Measurements from ENCODE around the gene SPATA6.
"Not testable (repeated sequence)": the region's sequence is repeated elsewhere in the genome, so short reads cannot be mapped to it uniquely, and the experiment has no call there.

The SPATA6 gene

DNA sequence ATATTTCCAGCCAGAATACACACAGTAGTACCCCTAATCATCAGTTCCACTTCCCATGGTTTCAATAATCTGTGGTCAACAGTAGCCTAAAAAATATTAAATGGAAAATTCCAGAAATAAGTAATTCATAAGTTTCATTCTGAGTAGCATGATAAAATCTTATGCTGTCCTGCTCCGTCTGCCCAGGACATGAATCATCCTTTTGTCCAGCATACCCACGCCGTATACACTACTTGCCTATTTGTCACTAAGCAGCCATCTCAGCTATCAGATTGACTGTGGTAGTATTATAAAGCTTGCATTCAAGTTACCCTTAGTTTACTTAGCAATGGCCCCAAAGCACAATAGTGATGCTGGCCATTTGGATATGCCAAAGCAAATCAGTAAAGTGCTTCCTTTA, 130.8 kb downstream of the SPATA6 start:
- Histone ChIP-seq H3K9me3 (ENCODE audit: control insufficient read depth, low read length) (peaks cover 27% of the 10 kb centered on the region), H3K36me3 (ENCODE audit: control insufficient read depth, insufficient read depth, low read length, severe bottlenecking) (peaks cover 8% of the 10 kb centered on the region), H3K4me1 (ENCODE audit: control insufficient read depth, insufficient read depth, low read length) (no peaks in the 10 kb centered on the region), H3K9ac (ENCODE audit: low read length) (no peak overlapping the region), H3K4me3 (ENCODE audit: low read length) (no peak overlapping the region), H3K27me3 (replicated peaks; ENCODE audit: control insufficient read depth, insufficient read depth, low read length) (no peaks in the 10 kb centered on the region)
- DNase-seq (ENCODE audit: low read depth): peak; percentile 11

DNA sequence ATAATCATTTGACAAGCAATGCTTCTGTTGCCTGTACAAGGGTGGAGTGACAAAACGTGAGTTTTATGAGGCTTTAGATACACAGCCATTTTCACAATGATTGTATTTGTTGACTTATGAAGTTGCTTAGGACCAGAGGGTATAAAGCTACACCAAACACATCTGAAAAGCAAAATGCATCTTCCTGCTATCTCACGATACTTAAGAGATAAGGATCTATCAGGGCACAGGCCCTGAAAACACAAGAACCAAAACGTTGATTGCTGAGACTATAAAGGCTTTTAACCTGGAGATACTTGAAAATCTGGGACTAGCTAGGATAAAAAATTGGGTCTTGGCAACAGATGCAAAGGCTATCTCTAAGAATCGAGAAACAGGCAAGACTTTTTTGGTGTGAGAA, 133.7 kb downstream of the SPATA6 start:
- DNase-seq (ENCODE audit: low read depth): no peak
- H3K9me3 ChIP-seq (ENCODE audit: control insufficient read depth, low read length): peaks cover 3% of the 10 kb centered on the region
- H3K36me3 ChIP-seq (ENCODE audit: control insufficient read depth, insufficient read depth, low read length, severe bottlenecking): peaks cover 4% of the 10 kb centered on the region
- H3K27me3 ChIP-seq (replicated peaks; ENCODE audit: control insufficient read depth, insufficient read depth, low read length): no peaks in the 10 kb centered on the region
- no peak overlapping the region for H3K4me3 ChIP-seq (ENCODE audit: low read length)
- no peaks in the 10 kb centered on the region for H3K4me1 ChIP-seq (ENCODE audit: control insufficient read depth, insufficient read depth, low read length)
- H3K9ac ChIP-seq (ENCODE audit: low read length): no peak overlapping the region

DNA sequence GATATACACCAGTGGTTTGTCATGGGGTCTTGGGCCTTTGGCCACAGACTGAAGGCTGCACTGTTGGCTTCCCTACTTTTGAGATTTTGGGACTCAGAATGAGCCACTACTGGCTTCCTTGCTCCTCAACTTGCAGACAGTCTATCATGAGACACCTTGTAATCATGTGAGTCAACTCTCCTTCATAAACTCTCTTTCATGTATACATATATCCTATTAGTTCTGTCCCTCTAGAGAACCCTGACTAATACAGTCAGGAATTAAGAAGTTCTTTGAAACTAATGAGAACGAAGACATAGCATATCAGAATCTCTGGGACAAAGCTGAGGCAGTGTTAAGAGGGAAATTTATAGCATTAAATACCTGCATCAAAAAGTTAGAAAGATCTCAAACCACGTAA, 138.7 kb downstream of the SPATA6 start:
- H3K36me3 ChIP-seq (ENCODE audit: control insufficient read depth, insufficient read depth, low read length, severe bottlenecking): peaks cover 13% of the 10 kb centered on the region
- H3K27me3 ChIP-seq (replicated peaks; ENCODE audit: control insufficient read depth, insufficient read depth, low read length): no peaks in the 10 kb centered on the region
- DNase-seq (ENCODE audit: low read depth): no peak
- no peak overlapping the region for H3K9ac ChIP-seq (ENCODE audit: low read length)
- no peak overlapping the region for H3K4me3 ChIP-seq (ENCODE audit: low read length)
- H3K9me3 ChIP-seq (ENCODE audit: control insufficient read depth, low read length): peaks cover 25% of the 10 kb centered on the region
- H3K4me1 ChIP-seq (ENCODE audit: control insufficient read depth, insufficient read depth, low read length): no peaks in the 10 kb centered on the region

DNA sequence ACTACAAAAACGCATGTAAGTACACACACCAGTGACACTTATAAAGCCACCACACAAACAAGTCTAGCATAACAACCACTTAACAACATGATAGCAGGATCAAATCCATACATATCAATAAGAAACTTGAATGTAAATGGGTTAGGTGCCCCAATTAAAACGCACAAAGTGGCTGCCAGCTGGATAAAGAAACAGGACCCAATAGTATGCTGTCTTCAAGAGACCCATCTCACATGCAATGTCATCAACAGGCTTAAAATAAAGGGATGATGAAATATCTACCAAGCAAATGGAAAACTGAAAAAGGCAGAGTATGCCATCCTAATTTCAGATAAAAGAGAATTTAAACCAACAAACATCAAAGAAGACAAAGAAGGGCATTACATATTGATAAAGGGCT, 139.9 kb downstream of the SPATA6 start:
- H3K4me1 ChIP-seq (ENCODE audit: control insufficient read depth, insufficient read depth, low read length): no peaks in the 10 kb centered on the region
- no peak overlapping the region for H3K9ac ChIP-seq (ENCODE audit: low read length)
- H3K4me3 ChIP-seq (ENCODE audit: low read length): no peak overlapping the region
- H3K36me3 ChIP-seq (ENCODE audit: control insufficient read depth, insufficient read depth, low read length, severe bottlenecking): peaks cover 13% of the 10 kb centered on the region
- no peaks in the 10 kb centered on the region for H3K27me3 ChIP-seq (replicated peaks; ENCODE audit: control insufficient read depth, insufficient read depth, low read length)
- no peak for DNase-seq (ENCODE audit: low read depth)
- peaks cover 25% of the 10 kb centered on the region for H3K9me3 ChIP-seq (ENCODE audit: control insufficient read depth, low read length)

DNA sequence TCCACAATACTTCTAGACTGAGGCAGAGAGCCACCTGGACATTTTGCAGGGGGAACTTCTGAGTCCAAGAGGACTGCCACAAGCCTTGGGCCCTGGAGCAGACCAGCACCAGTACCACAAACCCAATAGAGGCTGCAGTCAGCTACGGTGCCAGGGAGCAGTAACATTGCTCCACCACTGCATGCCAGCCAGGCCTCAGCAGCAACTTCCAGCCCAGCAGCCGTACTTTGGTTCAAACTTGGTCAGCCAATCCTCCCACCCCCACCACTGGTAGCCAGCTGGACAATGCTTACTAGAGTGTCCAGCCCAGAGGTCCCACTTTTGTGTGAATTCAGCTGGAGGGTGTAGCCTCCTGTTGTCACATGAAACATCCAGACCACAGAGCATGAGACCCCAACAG, 142.1 kb downstream of the SPATA6 start:
- peaks cover 22% of the 10 kb centered on the region for H3K36me3 ChIP-seq (ENCODE audit: control insufficient read depth, insufficient read depth, low read length, severe bottlenecking)
- no peak overlapping the region for H3K9ac ChIP-seq (ENCODE audit: low read length)
- no peak for DNase-seq (ENCODE audit: low read depth)
- H3K27me3 ChIP-seq (replicated peaks; ENCODE audit: control insufficient read depth, insufficient read depth, low read length): no peaks in the 10 kb centered on the region
- peaks cover 33% of the 10 kb centered on the region for H3K9me3 ChIP-seq (ENCODE audit: control insufficient read depth, low read length)
- H3K4me3 ChIP-seq (ENCODE audit: low read length): no peak overlapping the region
- no peaks in the 10 kb centered on the region for H3K4me1 ChIP-seq (ENCODE audit: control insufficient read depth, insufficient read depth, low read length)

DNA sequence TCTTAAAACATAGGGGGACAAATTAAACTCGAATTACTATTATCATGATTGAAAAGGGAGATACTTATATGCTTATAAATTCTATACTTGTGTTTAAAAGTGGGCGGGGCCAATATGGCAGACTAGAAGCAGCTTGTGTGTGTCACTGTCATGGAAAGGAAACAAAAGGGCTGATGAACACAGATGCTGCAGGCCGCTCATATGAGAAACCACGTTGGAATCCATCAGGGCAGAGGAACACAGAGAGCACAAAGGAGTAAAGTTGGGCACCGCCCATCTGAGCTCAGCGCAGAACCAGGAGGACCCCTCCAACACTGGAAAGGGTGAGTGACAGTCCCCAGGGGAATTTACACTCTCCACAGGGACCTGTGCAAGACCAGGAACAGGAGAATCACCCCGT, 142.5 kb downstream of the SPATA6 start:
- peak; percentile 18 for DNase-seq (ENCODE audit: low read depth)
- H3K4me1 ChIP-seq (ENCODE audit: control insufficient read depth, insufficient read depth, low read length): no peaks in the 10 kb centered on the region
- no peak overlapping the region for H3K9ac ChIP-seq (ENCODE audit: low read length)
- no peaks in the 10 kb centered on the region for H3K27me3 ChIP-seq (replicated peaks; ENCODE audit: control insufficient read depth, insufficient read depth, low read length)
- peaks cover 24% of the 10 kb centered on the region for H3K36me3 ChIP-seq (ENCODE audit: control insufficient read depth, insufficient read depth, low read length, severe bottlenecking)
- H3K4me3 ChIP-seq (ENCODE audit: low read length): no peak overlapping the region
- H3K9me3 ChIP-seq (ENCODE audit: control insufficient read depth, low read length): peaks cover 37% of the 10 kb centered on the region

DNA sequence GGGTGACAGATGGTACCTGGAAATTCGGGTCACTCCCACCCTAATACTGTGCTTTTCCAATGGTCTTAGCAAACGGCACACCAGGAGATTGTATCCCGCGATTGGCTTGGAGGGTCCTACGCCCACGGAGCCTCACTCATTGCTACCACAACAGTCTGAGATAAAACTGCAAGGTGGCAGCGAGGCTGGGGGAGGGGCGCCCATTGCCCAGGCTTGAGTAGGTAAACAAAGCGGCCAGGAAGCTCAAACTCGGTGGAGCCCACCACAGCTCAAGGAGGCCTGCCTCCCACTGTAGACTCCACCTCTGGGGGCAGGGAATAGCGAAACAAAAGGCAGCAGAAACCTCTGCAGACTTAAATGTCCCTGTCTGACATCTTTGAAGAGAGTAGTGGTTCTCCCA, 160.2 kb downstream of the SPATA6 start:
- DNase-seq (ENCODE audit: low read depth); H3K4me1 ChIP-seq (ENCODE audit: control insufficient read depth, insufficient read depth, low read length); H3K9ac ChIP-seq (ENCODE audit: low read length); H3K9me3 ChIP-seq (ENCODE audit: control insufficient read depth, low read length); H3K4me3 ChIP-seq (ENCODE audit: low read length); H3K27me3 ChIP-seq (replicated peaks; ENCODE audit: control insufficient read depth, insufficient read depth, low read length); H3K36me3 ChIP-seq (ENCODE audit: control insufficient read depth, insufficient read depth, low read length, severe bottlenecking): not testable (repeated sequence)

DNA sequence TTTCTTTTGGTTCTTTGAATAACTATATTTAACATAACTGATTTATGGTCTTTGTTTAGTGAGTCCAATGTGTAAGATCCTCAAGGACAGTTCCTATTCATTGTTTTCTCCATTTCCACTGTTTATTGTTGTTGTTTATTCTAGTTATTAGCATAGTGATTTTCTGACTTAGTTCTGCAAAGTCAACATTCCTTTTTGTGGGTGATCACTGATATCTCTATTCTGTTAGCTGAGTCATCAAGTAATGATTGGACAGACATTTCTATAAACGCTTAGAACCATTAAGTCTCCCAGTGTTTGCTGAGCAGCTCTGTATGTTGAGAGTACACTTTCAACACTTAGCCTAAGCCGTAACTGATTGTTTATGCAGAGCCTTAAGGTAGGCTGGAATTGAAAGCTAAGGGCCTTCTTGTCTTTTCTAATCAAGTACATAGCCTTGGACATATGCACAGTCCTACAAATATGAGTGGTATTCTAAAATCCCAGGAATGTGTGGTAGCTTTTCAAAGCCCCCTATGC, 162.4 kb downstream of the SPATA6 start:
- Histone ChIP-seq H3K9ac (ENCODE audit: low read length) (no peak overlapping the region), H3K9me3 (ENCODE audit: control insufficient read depth, low read length) (peaks cover 6% of the 10 kb centered on the region), H3K4me3 (ENCODE audit: low read length) (no peak overlapping the region), H3K27me3 (replicated peaks; ENCODE audit: control insufficient read depth, insufficient read depth, low read length) (no peaks in the 10 kb centered on the region), H3K4me1 (ENCODE audit: control insufficient read depth, insufficient read depth, low read length) (no peaks in the 10 kb centered on the region), H3K36me3 (ENCODE audit: control insufficient read depth, insufficient read depth, low read length, severe bottlenecking) (no peaks in the 10 kb centered on the region)
- DNase-seq (ENCODE audit: low read depth): no peak

DNA sequence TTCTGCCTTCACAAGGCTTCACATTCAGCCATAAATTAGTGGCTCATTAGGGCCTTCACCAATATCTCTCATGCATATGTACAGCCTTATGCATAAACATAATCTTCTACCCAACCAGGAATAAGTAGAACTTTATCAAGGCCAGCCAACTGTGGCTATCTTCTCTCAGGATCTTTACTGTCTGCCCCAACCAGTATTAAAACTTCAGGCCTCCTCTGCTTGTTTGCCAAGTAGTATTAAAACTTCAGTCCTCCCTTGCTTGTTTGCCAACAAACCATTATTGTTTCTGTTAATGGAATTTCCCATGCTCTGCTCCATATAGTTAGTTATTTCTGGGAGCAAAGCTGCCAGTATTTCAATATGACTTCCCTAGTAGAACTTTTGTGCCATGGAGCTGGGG, 169.4 kb downstream of the SPATA6 start:
- H3K4me3 ChIP-seq (ENCODE audit: low read length): no peak overlapping the region
- DNase-seq (ENCODE audit: low read depth): no peak
- H3K9ac ChIP-seq (ENCODE audit: low read length): no peak overlapping the region
- no peaks in the 10 kb centered on the region for H3K4me1 ChIP-seq (ENCODE audit: control insufficient read depth, insufficient read depth, low read length)
- no peaks in the 10 kb centered on the region for H3K36me3 ChIP-seq (ENCODE audit: control insufficient read depth, insufficient read depth, low read length, severe bottlenecking)
- peaks cover 4% of the 10 kb centered on the region for H3K9me3 ChIP-seq (ENCODE audit: control insufficient read depth, low read length)
- H3K27me3 ChIP-seq (replicated peaks; ENCODE audit: control insufficient read depth, insufficient read depth, low read length): no peaks in the 10 kb centered on the region

DNA sequence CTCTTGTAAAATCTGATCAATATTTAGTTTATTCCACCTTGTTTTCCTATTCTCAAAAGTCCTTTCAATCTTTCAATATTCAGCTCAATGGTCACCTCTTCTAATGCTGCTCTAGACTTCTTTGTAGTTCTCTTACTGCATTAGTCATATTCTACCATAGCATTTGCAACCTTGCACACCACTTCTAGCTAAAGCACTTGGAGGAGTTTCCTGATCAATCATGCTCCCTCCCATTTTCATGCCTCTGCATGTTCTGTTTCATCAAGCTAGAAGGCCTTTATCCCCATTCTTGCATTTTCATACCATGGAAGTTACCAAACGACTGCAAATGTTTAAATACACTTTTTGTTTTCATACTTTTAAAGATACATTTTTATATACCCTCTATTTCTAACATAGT, 177.3 kb downstream of the SPATA6 start:
- no peaks in the 10 kb centered on the region for H3K9me3 ChIP-seq (ENCODE audit: control insufficient read depth, low read length)
- no peaks in the 10 kb centered on the region for H3K4me1 ChIP-seq (ENCODE audit: control insufficient read depth, insufficient read depth, low read length)
- no peaks in the 10 kb centered on the region for H3K36me3 ChIP-seq (ENCODE audit: control insufficient read depth, insufficient read depth, low read length, severe bottlenecking)
- no peak for DNase-seq (ENCODE audit: low read depth)
- H3K9ac ChIP-seq (ENCODE audit: low read length): no peak overlapping the region
- no peak overlapping the region for H3K4me3 ChIP-seq (ENCODE audit: low read length)
- H3K27me3 ChIP-seq (replicated peaks; ENCODE audit: control insufficient read depth, insufficient read depth, low read length): no peaks in the 10 kb centered on the region

DNA sequence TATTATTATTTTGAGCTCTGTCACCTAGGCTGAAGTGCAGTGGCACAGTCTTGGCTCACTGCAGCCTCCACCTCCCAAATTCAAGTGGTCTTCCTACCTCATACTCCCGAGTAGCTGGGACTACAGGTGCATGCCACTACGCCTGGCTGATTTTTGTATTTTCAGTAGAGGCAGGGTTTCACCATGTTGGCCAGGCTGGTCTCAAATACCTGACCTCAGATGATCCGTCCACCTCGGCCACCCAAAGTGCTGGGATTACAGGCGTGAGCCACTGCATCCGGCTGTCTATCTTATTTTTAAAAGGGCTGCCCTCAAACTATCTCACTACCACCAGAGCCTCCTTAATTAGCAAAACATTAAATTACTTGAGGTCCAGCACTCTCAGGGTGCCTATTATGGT, 177.9 kb downstream of the SPATA6 start:
- not testable (repeated sequence) for H3K9me3 ChIP-seq (ENCODE audit: control insufficient read depth, low read length); H3K27me3 ChIP-seq (replicated peaks; ENCODE audit: control insufficient read depth, insufficient read depth, low read length); H3K36me3 ChIP-seq (ENCODE audit: control insufficient read depth, insufficient read depth, low read length, severe bottlenecking); H3K4me3 ChIP-seq (ENCODE audit: low read length); H3K4me1 ChIP-seq (ENCODE audit: control insufficient read depth, insufficient read depth, low read length); H3K9ac ChIP-seq (ENCODE audit: low read length); DNase-seq (ENCODE audit: low read depth)

DNA sequence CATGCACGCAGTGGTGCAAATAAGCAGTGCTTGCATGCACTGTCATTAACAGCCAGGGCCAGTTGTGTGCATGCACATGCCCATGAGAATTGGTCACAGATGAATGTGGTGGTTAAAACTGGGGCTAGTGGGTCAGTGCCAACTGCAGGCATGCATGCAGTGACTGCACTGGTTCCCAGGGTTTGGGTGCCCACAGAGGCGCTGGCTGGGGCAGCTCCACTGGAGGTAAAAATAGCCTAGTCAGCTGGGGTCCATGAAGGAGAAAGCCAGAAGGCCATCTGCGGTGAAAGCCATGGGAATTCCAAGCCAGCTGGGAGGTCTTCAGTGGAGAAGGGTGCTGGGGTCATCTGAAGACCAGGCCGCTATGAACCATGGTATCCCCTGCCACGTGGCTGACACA, 179.3 kb downstream of the SPATA6 start:
- DNase-seq (ENCODE audit: low read depth): no peak

More for the DNA sequence above, 179.3 kb downstream of the SPATA6 start:
- Histone ChIP-seq H3K9ac (ENCODE audit: low read length) (no peak overlapping the region), H3K9me3 (ENCODE audit: control insufficient read depth, low read length) (no peaks in the 10 kb centered on the region), H3K27me3 (replicated peaks; ENCODE audit: control insufficient read depth, insufficient read depth, low read length) (no peaks in the 10 kb centered on the region), H3K36me3 (ENCODE audit: control insufficient read depth, insufficient read depth, low read length, severe bottlenecking) (no peaks in the 10 kb centered on the region), H3K4me1 (ENCODE audit: control insufficient read depth, insufficient read depth, low read length) (no peaks in the 10 kb centered on the region), H3K4me3 (ENCODE audit: low read length) (no peak overlapping the region)
